GM21717 (cell line): ENCODE data around the gene IGF2BP1.
"Not testable (repeated sequence)": the region's sequence is repeated elsewhere in the genome, so short reads cannot be mapped to it uniquely, and the experiment has no call there.

Experiments
- ATAC-seq: cut with Tn5 transposase; IDR thresholded peaks from one replicate; pipeline ENCODE4 v1.9.1; 2021; ENCODE audit warnings: mild to moderate bottlenecking, moderate library complexity; ENCODE audit not compliant: unreplicated experiment

IGF2BP1 gene

DNA sequence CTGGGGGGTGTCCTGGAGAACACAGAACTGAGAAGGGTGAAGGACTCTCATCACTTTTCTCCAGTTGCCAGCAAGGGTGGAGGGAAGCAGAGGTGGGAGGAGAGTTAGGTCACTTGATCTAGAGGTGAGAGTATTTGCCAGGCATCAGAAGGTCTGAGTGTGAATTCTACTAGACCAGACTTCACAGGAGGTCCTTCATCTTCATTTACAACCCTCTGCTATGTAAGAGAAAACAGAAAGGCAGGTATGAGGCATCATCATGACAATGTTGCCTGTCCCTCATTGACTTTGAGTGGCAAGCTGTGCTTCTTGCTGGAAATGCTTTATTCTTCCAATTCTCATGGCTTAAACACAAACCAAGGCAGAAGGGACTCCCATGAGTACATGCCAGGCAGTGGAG lies 89.5 kb downstream of the IGF2BP1 start:
- no peak for ATAC-seq

- ATAC-seq = no peak
Observed at GRCh38 chr17:49089094-49089493, 91.9 kb downstream of the IGF2BP1 start.

DNA sequence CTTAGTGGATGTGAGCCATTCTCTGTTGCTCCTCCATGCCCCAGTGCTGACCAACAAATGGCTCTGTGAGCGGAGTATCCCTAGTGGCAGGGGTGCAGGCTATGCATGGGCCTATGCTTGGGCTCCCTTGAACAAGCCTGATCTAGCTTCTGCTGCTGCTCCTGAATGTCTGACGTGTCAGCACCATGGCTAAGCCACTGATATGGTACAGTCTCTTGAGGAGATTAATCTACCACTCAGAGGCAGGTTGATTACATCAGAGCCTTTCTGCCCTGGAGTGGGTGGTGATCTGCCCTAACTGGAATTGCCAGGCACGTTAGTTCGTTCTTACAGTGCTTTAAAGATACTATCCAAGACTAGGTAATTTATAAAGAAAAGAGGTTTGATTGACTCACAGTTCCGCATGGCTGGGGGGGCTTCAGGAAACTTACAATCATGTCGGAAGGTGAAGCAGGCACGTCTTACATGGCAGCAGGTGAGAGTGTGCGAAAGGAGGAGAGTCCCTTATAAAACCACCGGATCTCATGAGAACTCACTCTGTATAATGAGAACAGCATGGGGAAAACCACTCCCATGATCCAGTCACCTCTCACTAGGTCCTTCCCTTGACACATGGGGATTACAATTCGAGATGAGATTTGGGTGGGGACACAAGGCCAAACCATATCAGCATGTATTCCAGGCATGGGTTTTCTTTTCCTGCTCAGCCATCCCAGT lies 93.9 kb downstream of the IGF2BP1 start:
- no peak for ATAC-seq

- ATAC-seq = no peak
Observed at GRCh38 chr17:49093131-49093530, 95.9 kb downstream of the IGF2BP1 start.

DNA sequence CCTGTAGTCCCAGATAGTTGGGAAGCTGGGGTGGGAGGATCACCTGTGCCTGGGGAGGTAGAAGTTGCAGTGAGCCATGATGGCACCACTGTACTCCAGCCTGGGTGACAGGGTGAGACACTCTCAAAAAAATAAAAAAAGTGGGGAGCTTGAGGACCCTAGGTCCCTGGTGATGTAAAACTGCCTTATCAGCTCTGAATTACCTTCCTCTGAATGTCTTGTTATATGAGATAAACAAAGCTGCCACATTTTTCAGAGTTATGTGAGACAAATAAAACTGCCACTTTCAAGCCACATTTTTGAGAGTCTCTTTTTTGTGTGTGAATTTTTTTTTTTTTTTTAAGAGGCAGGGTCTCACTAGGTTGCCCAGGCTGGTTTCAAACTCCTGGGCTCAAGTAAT lies 103.4 kb downstream of the IGF2BP1 start:
- no peak for ATAC-seq

DNA sequence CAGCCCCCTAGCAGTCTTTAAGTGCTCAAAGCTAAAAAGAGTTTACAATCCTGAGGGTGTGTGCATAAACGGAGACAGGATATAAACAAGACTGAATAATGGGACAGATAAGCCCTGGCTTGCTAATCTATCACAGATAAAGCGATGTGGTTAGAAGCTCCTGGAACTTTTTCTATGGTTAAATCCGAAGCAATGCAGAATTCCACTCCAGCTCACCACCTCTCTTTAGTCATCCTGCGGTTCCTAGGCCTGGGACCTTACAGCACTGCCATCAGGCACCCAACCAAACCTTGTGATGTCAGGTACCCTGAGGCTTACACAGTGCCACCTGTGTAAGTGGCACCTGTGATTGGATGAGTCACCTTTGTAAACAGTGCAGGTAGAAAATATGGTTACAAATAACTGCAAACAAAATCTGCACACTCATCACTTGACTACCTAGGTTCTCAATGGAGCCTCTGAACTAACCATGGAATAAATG lies 103.9 kb downstream of the IGF2BP1 start:
- ATAC-seq = no peak

GRCh38 chr17:49103360-49103759 lies 106.2 kb downstream of the IGF2BP1 start:
- not testable (repeated sequence) for ATAC-seq

DNA sequence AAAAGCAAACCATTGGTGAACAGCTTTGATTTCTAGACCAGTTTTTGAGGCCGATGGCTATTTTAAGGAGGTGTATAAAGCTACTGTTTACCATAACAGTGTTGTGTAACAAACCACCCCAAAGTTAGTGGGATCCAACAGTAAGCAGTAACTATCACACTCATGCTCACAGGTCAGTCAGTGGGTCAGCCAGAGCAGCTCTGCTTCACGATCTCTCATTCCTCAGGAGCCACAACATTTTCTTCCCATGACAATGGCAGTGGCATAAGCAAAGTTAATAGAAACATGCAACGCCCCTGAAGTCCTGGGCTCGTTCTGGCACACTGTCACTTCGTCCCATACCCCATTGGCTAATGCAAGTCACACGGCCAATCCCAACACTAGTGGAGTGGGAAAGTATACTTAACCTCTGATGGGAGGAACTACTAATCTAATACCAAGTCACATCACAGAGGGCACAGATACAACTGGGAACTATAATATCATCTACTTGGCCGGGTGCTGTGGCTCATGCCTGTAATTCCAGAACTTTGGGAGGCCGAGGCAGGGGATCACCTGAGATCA lies 107.4 kb downstream of the IGF2BP1 start:
- no peak for ATAC-seq
